ENCODE results near the gene BTNL2.

BTNL2 gene

DNA sequence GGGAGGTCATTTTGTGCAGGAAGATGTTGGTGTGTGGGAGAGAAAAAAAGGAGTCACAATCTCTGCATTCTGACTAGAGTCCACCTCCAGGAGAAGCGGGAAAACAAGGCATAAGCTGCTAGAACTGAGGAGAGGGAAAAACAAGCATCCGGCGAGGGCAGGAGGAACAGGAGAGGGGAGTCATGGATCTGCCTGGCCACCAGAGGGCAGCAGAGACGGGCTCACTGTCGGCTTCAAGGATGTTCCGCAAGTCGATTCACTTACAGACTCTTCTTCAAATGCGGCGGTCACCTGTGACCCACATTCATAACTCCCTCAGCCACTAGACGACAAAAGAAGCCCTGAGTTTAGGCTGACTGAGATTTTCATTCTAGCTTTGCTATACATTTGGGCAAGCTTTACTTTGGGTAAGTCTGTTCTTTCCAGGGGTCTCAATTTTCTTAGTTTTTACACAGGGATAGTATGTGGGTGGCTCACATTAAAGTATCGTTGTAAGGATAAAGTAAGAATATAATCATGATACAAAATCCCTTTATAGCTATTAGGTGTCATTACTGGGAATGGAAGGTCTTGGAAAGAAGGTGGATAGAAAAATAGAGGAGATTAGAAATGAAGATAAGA is 6.6 kb upstream of the BTNL2 start (continued):
- TF ChIP-seq ZNF114 (tag by site-specific recombination; IDR thresholded peaks at IDR 0.05) (no peak), ZFP69B (tag by site-specific recombination; IDR thresholded peaks at IDR 0.05) (0 out of 2 replicates have a peak, but pooled peaks have one; percentile 28), SCRT2 (tag by site-specific recombination; IDR thresholded peaks at IDR 0.05) (peak; percentile 83), ZNF175 (tag by site-specific recombination; IDR thresholded peaks at IDR 0.05) (no peak), ZNF561 (tag by site-specific recombination; IDR thresholded peaks at IDR 0.05; ENCODE audit: borderline replicate concordance) (no peak), ZNF274 (IDR thresholded peaks at IDR 0.05; ENCODE audit: low read length) (no peak), ZNF274 (tag by site-specific recombination; IDR thresholded peaks at IDR 0.05; ENCODE audit: borderline replicate concordance) (no peak), GLI4 (tag by site-specific recombination; IDR thresholded peaks at IDR 0.05) (no peak), ZNF248 (tag by site-specific recombination; IDR thresholded peaks at IDR 0.05) (no peak), ZBTB21 (tag by site-specific recombination; IDR thresholded peaks at IDR 0.05) (no peak), ZNF654 (tag by site-specific recombination; IDR thresholded peaks at IDR 0.05; ENCODE audit: low read depth) (peak; percentile 94), TRIM28 (IDR thresholded peaks at IDR 0.05; ENCODE audit: borderline replicate concordance, low read length) (peak; percentile 53; the same call in 1 of the 2 replicates), ZEB2 (tag by site-specific recombination; IDR thresholded peaks at IDR 0.05) (peak; percentile 65; the same call in 1 of the 2 replicates), ZNF76 (tag by site-specific recombination; IDR thresholded peaks at IDR 0.05; ENCODE audit: borderline replicate concordance, low read depth) (no peak), ZSCAN23 (tag by site-specific recombination; IDR thresholded peaks at IDR 0.05) (no peak), ZNF121 (tag by site-specific recombination; IDR thresholded peaks at IDR 0.05) (no peak), YY1 (tag by site-specific recombination; IDR thresholded peaks at IDR 0.05) (no peak), ZBTB7A (tag by site-specific recombination; IDR thresholded peaks at IDR 0.05; ENCODE audit: low read depth) (0 out of 2 replicates have a peak, but pooled peaks have one; percentile 43), ZBTB8A (tag by site-specific recombination; IDR thresholded peaks at IDR 0.05) (no peak), ZNF354C (tag by site-specific recombination; IDR thresholded peaks at IDR 0.05; ENCODE audit: borderline replicate concordance, low read depth) (no peak), ZNF473 (tag by site-specific recombination; IDR thresholded peaks at IDR 0.05) (no peak)
- TF ChIP-seq, protein P1, sequence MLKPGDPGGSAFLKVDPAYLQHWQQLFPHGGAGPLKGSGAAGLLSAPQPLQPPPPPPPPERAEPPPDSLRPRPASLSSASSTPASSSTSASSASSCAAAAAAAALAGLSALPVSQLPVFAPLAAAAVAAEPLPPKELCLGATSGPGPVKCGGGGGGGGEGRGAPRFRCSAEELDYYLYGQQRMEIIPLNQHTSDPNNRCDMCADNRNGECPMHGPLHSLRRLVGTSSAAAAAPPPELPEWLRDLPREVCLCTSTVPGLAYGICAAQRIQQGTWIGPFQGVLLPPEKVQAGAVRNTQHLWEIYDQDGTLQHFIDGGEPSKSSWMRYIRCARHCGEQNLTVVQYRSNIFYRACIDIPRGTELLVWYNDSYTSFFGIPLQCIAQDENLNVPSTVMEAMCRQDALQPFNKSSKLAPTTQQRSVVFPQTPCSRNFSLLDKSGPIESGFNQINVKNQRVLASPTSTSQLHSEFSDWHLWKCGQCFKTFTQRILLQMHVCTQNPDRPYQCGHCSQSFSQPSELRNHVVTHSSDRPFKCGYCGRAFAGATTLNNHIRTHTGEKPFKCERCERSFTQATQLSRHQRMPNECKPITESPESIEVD (tag by site-specific recombination; IDR thresholded peaks at IDR 0.05): no peak
- TF ChIP-seq, protein P2, sequence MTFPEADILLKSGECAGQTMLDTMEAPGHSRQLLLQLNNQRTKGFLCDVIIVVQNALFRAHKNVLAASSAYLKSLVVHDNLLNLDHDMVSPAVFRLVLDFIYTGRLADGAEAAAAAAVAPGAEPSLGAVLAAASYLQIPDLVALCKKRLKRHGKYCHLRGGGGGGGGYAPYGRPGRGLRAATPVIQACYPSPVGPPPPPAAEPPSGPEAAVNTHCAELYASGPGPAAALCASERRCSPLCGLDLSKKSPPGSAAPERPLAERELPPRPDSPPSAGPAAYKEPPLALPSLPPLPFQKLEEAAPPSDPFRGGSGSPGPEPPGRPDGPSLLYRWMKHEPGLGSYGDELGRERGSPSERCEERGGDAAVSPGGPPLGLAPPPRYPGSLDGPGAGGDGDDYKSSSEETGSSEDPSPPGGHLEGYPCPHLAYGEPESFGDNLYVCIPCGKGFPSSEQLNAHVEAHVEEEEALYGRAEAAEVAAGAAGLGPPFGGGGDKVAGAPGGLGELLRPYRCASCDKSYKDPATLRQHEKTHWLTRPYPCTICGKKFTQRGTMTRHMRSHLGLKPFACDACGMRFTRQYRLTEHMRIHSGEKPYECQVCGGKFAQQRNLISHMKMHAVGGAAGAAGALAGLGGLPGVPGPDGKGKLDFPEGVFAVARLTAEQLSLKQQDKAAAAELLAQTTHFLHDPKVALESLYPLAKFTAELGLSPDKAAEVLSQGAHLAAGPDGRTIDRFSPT (tag by site-specific recombination; IDR thresholded peaks at IDR 0.05): no peak
- TF ChIP-seq, protein P3, sequence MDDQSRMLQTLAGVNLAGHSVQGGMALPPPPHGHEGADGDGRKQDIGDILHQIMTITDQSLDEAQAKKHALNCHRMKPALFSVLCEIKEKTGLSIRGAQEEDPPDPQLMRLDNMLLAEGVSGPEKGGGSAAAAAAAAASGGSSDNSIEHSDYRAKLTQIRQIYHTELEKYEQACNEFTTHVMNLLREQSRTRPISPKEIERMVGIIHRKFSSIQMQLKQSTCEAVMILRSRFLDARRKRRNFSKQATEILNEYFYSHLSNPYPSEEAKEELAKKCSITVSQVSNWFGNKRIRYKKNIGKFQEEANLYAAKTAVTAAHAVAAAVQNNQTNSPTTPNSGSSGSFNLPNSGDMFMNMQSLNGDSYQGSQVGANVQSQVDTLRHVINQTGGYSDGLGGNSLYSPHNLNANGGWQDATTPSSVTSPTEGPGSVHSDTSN (CRISPR knock-in tag; IDR thresholded peaks at IDR 0.05): no peak
- TF ChIP-seq, protein P4, sequence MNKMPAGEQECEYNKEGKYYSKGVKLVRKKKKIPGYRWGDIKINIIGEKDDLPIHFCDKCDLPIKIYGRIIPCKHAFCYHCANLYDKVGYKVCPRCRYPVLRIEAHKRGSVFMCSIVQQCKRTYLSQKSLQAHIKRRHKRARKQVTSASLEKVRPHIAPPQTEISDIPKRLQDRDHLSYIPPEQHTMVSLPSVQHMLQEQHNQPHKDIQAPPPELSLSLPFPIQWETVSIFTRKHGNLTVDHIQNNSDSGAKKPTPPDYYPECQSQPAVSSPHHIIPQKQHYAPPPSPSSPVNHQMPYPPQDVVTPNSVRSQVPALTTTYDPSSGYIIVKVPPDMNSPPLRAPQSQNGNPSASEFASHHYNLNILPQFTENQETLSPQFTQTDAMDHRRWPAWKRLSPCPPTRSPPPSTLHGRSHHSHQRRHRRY (tag by site-specific recombination; IDR thresholded peaks at IDR 0.05): no peak

Data from HEK293 (cell line).